Stomach (tissue), 9 donors: ENCODE results near the gene B4GALT5. TPM values are rescaled to one million over a fixed set of nuclear protein-coding genes. Genes with fewer than 3 reads are reported as not detected.
"Not testable (repeated sequence)": the region's sequence is repeated elsewhere in the genome, so short reads cannot be mapped to it uniquely, and the experiment has no call there.

ENCODE experiments used
- DNase-seq, 2 donors: peaks; one replicate each; pipeline versions ENCODE4 v3.0.0 to v3.0.0-alpha.2; 2013 to 2019
- H3K27ac ChIP-seq, 5 donors: fragments of 200-600 bp in 4 of 5; sonication (generic) in 4 of 5; one replicate each; pipeline ENCODE4 v1.5.1; 2013 to 2019; ENCODE audit warnings: mild to moderate bottlenecking in 1 of 5, moderate library complexity in 1 of 5
- H3K27me3 ChIP-seq, 3 donors: fragments of 200-600 bp; sonication (generic); one replicate each; pipeline ENCODE4 v1.5.1; 2017 to 2019; ENCODE audit warnings: mixed run types in 1 of 3
- H3K36me3 ChIP-seq, 4 donors: fragments of 200-600 bp; sonication (generic); 1 replicate in 3 of 4; 2 replicates in 1 of 4; pipeline ENCODE4 v1.5.1; 2016 to 2019
- H3K4me1 ChIP-seq, 4 donors: fragments of 200-600 bp; sonication (generic); one replicate each; pipeline ENCODE4 v1.5.1; 2016 to 2019
- H3K4me3 ChIP-seq, 4 donors: fragments of 200-600 bp; sonication (generic) in 3 of 4; one replicate each; pipeline ENCODE4 v1.5.1; 2016 to 2019; ENCODE audit warnings: mild to moderate bottlenecking in 1 of 4
- H3K9me3 ChIP-seq, 4 donors: fragments of 200-600 bp; sonication (generic); one replicate each; pipeline ENCODE4 v1.5.1; 2016 to 2019
- EP300 ChIP-seq: sonication (generic); formaldehyde crosslinking; IDR thresholded peaks from one replicate; pipeline ENCODE4 v1.6.1; 2017; ENCODE audit warnings: antibody characterized with exemption
- POLR2A ChIP-seq, 4 donors: fragments of 450-650 bp; IDR thresholded peaks; one replicate each; pipeline ENCODE4 v1.6.1; 2016; ENCODE audit warnings: antibody characterized with exemption in 4 of 4, control low read depth in 2 of 4, mild to moderate bottlenecking in 1 of 4, moderate library complexity in 1 of 4
- POLR2AphosphoS5 ChIP-seq, 3 donors: sonication (generic); formaldehyde crosslinking; IDR thresholded peaks; one replicate each; pipeline ENCODE4 v1.6.1; 2016; ENCODE audit warnings: antibody characterized with exemption in 3 of 3
- WGBS, 5 donors: extraction: QIAGEN DNeasy Blood & Tissue Kit in 3 of 5; methylation state at CpG; one replicate each; pipeline versions ENCODE4 v1.1.5 to v1.1.7; 2013 to 2018; 5-methylcytosine and 5-hydroxymethylcytosine counted together
- intact Hi-C: fragments of 100-400 bp; cut with DNase I; formaldehyde crosslinking; loops from one replicate; pipeline ENCODE4 v1.15.1; 2023; ENCODE audit warnings: low total_unique reads
- polyA plus RNA-seq, 3 donors: library from polyadenylated mRNA; stranded (reverse); fragments of 200-250 nt; gene quantifications; one replicate each; pipeline ENCODE4 v1.2.3, GENCODE V29; 2013
- total RNA-seq, 5 donors: library from RNA; depleted of rRNA; stranded (reverse); fragments of >200 nt; gene quantifications; one replicate each; pipeline versions ENCODE4 v1.1.0 to v1.2.3, GENCODE V29; 2014 to 2016
- TF ChIP-seq, protein P1 (sequence below), 7 experiments: fragments of 450-650 bp in 4 of 7; fragments of 200-600 bp in 3 of 7; sonication (generic) in 3 of 7; IDR thresholded peaks; one replicate each; pipeline ENCODE4 v1.5.1; 2016 to 2019; ENCODE audit warnings: antibody characterized with exemption in 7 of 7, control low read depth in 2 of 7, mild to moderate bottlenecking in 1 of 7
- donor health status: healthy with polysubstance abuse.
- donor health status: Bipolar disorder and iron deficiency.
- donor health status: healthy.

B4GALT5 gene
- total and polyA plus RNA-seq, 8 donors, result 7.5 to 40.0 (median 21.5) TPM

- H3K4me3 ChIP-seq, result no peak overlapping the region
- no peaks in the 10 kb centered on the region for H3K9me3 ChIP-seq
- no peak for DNase-seq
- H3K4me1 ChIP-seq, result peaks cover 0 to 47% (median 22%) of the 10 kb centered on the region in 4 donors
- no peak for TF ChIP-seq POLR2AphosphoS5 (IDR thresholded peaks at IDR 0.05)
- no peak for TF ChIP-seq EP300
- TF ChIP-seq, protein P1, sequence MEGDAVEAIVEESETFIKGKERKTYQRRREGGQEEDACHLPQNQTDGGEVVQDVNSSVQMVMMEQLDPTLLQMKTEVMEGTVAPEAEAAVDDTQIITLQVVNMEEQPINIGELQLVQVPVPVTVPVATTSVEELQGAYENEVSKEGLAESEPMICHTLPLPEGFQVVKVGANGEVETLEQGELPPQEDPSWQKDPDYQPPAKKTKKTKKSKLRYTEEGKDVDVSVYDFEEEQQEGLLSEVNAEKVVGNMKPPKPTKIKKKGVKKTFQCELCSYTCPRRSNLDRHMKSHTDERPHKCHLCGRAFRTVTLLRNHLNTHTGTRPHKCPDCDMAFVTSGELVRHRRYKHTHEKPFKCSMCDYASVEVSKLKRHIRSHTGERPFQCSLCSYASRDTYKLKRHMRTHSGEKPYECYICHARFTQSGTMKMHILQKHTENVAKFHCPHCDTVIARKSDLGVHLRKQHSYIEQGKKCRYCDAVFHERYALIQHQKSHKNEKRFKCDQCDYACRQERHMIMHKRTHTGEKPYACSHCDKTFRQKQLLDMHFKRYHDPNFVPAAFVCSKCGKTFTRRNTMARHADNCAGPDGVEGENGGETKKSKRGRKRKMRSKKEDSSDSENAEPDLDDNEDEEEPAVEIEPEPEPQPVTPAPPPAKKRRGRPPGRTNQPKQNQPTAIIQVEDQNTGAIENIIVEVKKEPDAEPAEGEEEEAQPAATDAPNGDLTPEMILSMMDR (IDR thresholded peaks at IDR 0.05), result no peak
- TF ChIP-seq POLR2A (IDR thresholded peaks at IDR 0.05), result no peak
- no peak overlapping the region for H3K27ac ChIP-seq
- H3K36me3 ChIP-seq, result no peaks in the 10 kb centered on the region
- 77 to 84% (median 80%) methylated on average over 13 of the region's 13 CpGs for WGBS, 5 donors
- H3K27me3 ChIP-seq, result no peaks in the 10 kb centered on the region
- intact Hi-C loops, result loop anchor here (5.0 kb wide), 1 partner anchor 228 kb away; no protein-coding TSS in a partner anchor
Observed at GRCh38 chr20:49614338-49615050, 99.2 kb downstream of the B4GALT5 start.

GRCh38 chr20:49612127-49612738, 101.4 kb downstream of the B4GALT5 start:
- TF ChIP-seq POLR2A (IDR thresholded peaks at IDR 0.05), result no peak
- peak in 1 of 3 donors; percentile 17 for TF ChIP-seq POLR2AphosphoS5 (IDR thresholded peaks at IDR 0.05)
- intact Hi-C loops, result loop anchor here (5.0 kb wide), 1 partner anchor 230 kb away; no protein-coding TSS in a partner anchor
- DNase-seq, result peak; percentile 61 to 67
- peaks cover 0 to 57% (median 26%) of the 10 kb centered on the region in 4 donors for H3K4me1 ChIP-seq
- peak overlapping the region in 3 of 5 donors; percentile 6 to 65 (median 34) for H3K27ac ChIP-seq
- no peak overlapping the region for H3K4me3 ChIP-seq
- H3K27me3 ChIP-seq, result peaks cover 0 to 8% (median 0%) of the 10 kb centered on the region in 3 donors
- H3K36me3 ChIP-seq, result no peaks in the 10 kb centered on the region
- H3K9me3 ChIP-seq, result no peaks in the 10 kb centered on the region
- 54 to 80% (median 55%) methylated on average over 6 of the region's 6 CpGs for WGBS, 5 donors

- Histone ChIP-seq H3K4me1 (peaks cover 0 to 55% (median 26%) of the 10 kb centered on the region in 4 donors), H3K27ac (peak overlapping the region in 4 of 5 donors; percentile 6 to 65 (median 26)), H3K4me3 (peak overlapping the region in 3 of 4 donors; percentile 17 to 25 (median 18))
- not testable (repeated sequence) for H3K27me3 ChIP-seq, H3K36me3 ChIP-seq, DNase-seq, H3K9me3 ChIP-seq
- intact Hi-C loops, result loop anchor here (2.0 to 5.0 kb wide), 2 partner anchors 231 to 277 kb away; no protein-coding TSS in a partner anchor
- 66 to 74% (median 69%) methylated on average over 6 of the region's 6 CpGs for WGBS, 5 donors
Observed at GRCh38 chr20:49611539-49612126, 102.0 kb downstream of the B4GALT5 start.

- no peaks in the 10 kb centered on the region for H3K9me3 ChIP-seq
- no peaks in the 10 kb centered on the region for H3K36me3 ChIP-seq
- peaks cover 0 to 8% (median 0%) of the 10 kb centered on the region in 3 donors for H3K27me3 ChIP-seq
- intact Hi-C loops, result loop anchor here (2.0 to 5.0 kb wide), 2 partner anchors 231 to 278 kb away; no protein-coding TSS in a partner anchor
- H3K4me1 ChIP-seq, result peaks cover 0 to 48% (median 25%) of the 10 kb centered on the region in 4 donors
- TF ChIP-seq EP300 (no peak), POLR2AphosphoS5 (IDR thresholded peaks at IDR 0.05) (peak in 1 of 3 donors; percentile 72)
- TF ChIP-seq, protein P1 (IDR thresholded peaks at IDR 0.05), result peak in 6 of 7 experiments; percentile 96 to 100 (median 100)
- H3K4me3 ChIP-seq, result peak overlapping the region; percentile 12 to 25 (median 18)
- WGBS, 5 donors, result 15 to 28% (median 16%) methylated on average over 26 to 48 of the region's 48 CpGs
- peak; percentile 86 to 92 for DNase-seq
- peak overlapping the region in 3 of 5 donors; percentile 18 to 65 (median 34) for H3K27ac ChIP-seq
Observed at GRCh38 chr20:49610691-49611538, 102.8 kb downstream of the B4GALT5 start.
